K562 (cell line): ENCODE results near the gene BRAT1. TPM values are rescaled to one million over a fixed set of nuclear protein-coding genes. Genes with fewer than 3 reads are reported as not detected.

ENCODE experiments used
- ATAC-seq: fragments of 200-7000 bp; cut with Tn5 transposase; 3 replicates; pipeline ENCODE4 v1.9.1; 2020; ENCODE audit warnings: moderate library complexity
- BruUV-seq: library from RNA; stranded (reverse); fragments of 400-500 nt; replicated peaks from 2 replicates; lab custom pipeline; 2021; lab: Mats Ljungman, UMichigan
- CTCF ChIA-PET: fragments of 300-600 bp; formaldehyde crosslinking; extraction: SDS; loops from one replicate; lab custom pipeline; 2021; ENCODE audit warnings: low intra/inter-chr PET ratio; lab: Yijun Ruan, JAX
- POLR2A ChIA-PET: fragments of 300-600, 350-650 bp; sonication (Branson Sonifier 250); formaldehyde crosslinking; extraction: SDS; loops from one replicate; lab custom pipeline; 2021; ENCODE audit warnings: antibody characterized with exemption, inconsistent platforms; lab: Yijun Ruan, JAX
- DNase-seq, 4 experiments: peaks; one replicate each; pipeline versions ENCODE4 v3.0.0 to v3.0.0-alpha.2; 2011 to 2018; ENCODE audit warnings: low spot score in 3 of 4, mixed read lengths in 3 of 4; ENCODE audit errors: extremely low read depth in 1 of 4
- FAIRE-seq: peaks from 2 replicates; lab custom pipeline; 2011; peaks lifted over from hg19 to GRCh38; lab: Jason Lieb, UNC
- H2AFZ ChIP-seq: 2 replicates; pipeline ENCODE4 v1.6.0; 2011; ENCODE audit warnings: low read depth, low read length, control low read depth, inconsistent platforms
- H3K27ac ChIP-seq: fragments of 200-600 bp; 3 replicates; pipeline ENCODE4 v1.8.0; 2011; ENCODE audit warnings: low read depth, mild to moderate bottlenecking, control low read depth, inconsistent platforms, low read length, moderate library complexity, mixed read lengths; ENCODE audit errors: extremely low read depth
- H3K27me3 ChIP-seq, 2 experiments: fragments of 300-600 bp in 1 of 2; 2 replicates in 1 of 2; 3 replicates in 1 of 2; pipeline versions ENCODE4 v1.6.0 to v1.8.0; 2011; ENCODE audit warnings: inconsistent platforms in 2 of 2, low read length in 2 of 2, mild to moderate bottlenecking in 1 of 2, mixed read lengths in 1 of 2, moderate library complexity in 1 of 2; ENCODE audit not compliant: control insufficient read depth in 2 of 2, insufficient read depth in 2 of 2
- H3K36me3 ChIP-seq: fragments of 300-600 bp; 3 replicates; pipeline ENCODE4 v1.8.0; 2011; ENCODE audit warnings: mild to moderate bottlenecking, low read length, inconsistent platforms; ENCODE audit not compliant: control insufficient read depth, insufficient read depth
- H3K4me1 ChIP-seq, 2 experiments: fragments of 200-600 bp in 1 of 2; replicated peaks in 1 of 2; 2 replicates in 1 of 2; 3 replicates in 1 of 2; pipeline versions ENCODE4 v1.5.1 to v1.8.0; 2011; ENCODE audit warnings: inconsistent platforms in 2 of 2, low read length in 2 of 2, mild to moderate bottlenecking in 1 of 2, mixed read lengths in 1 of 2, moderate library complexity in 1 of 2; ENCODE audit not compliant: control insufficient read depth in 2 of 2, insufficient read depth in 2 of 2
- H3K4me2 ChIP-seq: 2 replicates; pipeline ENCODE4 v1.6.1; 2011; ENCODE audit warnings: low read length, control low read depth, inconsistent platforms, mixed read lengths; ENCODE audit not compliant: insufficient read depth
- H3K4me3 ChIP-seq: fragments of 200-600 bp; sonication (generic), shearing (Covaris generic); 2 replicates; pipeline ENCODE4 v1.5.1; 2016; ENCODE audit warnings: control low read depth, inconsistent platforms
- H3K79me2 ChIP-seq: fragments of 200-600 bp; 3 replicates; pipeline ENCODE4 v1.8.0; 2011; ENCODE audit warnings: low read length, inconsistent platforms; ENCODE audit not compliant: control insufficient read depth, insufficient read depth
- H3K9ac ChIP-seq, 2 experiments: 2 replicates each; pipeline versions ENCODE4 v1.6.0 to v1.6.1; 2011; ENCODE audit warnings: low read depth in 2 of 2, low read length in 2 of 2, control low read depth in 1 of 2, inconsistent platforms in 1 of 2, mild to moderate bottlenecking in 1 of 2, mixed read lengths in 1 of 2; ENCODE audit not compliant: insufficient read depth in 1 of 2
- H3K9me1 ChIP-seq: one replicate; pipeline ENCODE4 v1.6.0; 2011; ENCODE audit warnings: inconsistent platforms, mild to moderate bottlenecking, low read length, moderate library complexity; ENCODE audit not compliant: control insufficient read depth, insufficient read depth
- H3K9me3 ChIP-seq: replicated peaks from 2 replicates; pipeline ENCODE4 v1.5.1; 2011; ENCODE audit warnings: low read depth, low read length, inconsistent platforms; ENCODE audit not compliant: control insufficient read depth, insufficient read depth
- H4K20me1 ChIP-seq: replicated peaks from 2 replicates; pipeline ENCODE4 v1.6.1; 2011; ENCODE audit warnings: low read length, inconsistent platforms, mixed read lengths; ENCODE audit not compliant: control insufficient read depth, insufficient read depth
- FOXK2 ChIP-seq, 2 experiments: fragments of 450-650 bp; IDR thresholded peaks in 1 of 2; conservative IDR thresholded peaks in 1 of 2; 2 replicates each; pipeline ENCODE4 v1.6.1; 2016; ENCODE audit warnings: low read depth in 2 of 2, mild to moderate bottlenecking in 1 of 2
- KAT7 ChIP-seq: sonication (generic); formaldehyde crosslinking; IDR thresholded peaks from 2 replicates; pipeline ENCODE4 v1.8.0; 2022; ENCODE audit warnings: missing genetic modification reagents, mild to moderate bottlenecking, borderline replicate concordance
- MEIS2 ChIP-seq: fragments of 450-650 bp; IDR thresholded peaks from 2 replicates; pipeline ENCODE4 v1.6.1; 2014; ENCODE audit warnings: mild to moderate bottlenecking; ENCODE audit not compliant: partially characterized antibody
- SNRNP70 ChIP-seq: fragments of 200-400 bp; formaldehyde crosslinking; optimal IDR thresholded peaks from 2 replicates; pipeline ENCODE3; 2017; ENCODE audit warnings: low read depth, low read length
- ZNF165 ChIP-seq: fragments of 250-450 bp; sonication (Bioruptor Pico); IDR thresholded peaks from 2 replicates; pipeline ENCODE4 v1.4.0; 2020; ENCODE audit warnings: borderline replicate concordance
- WGBS: fragments of 100-300 bp; shearing (Covaris generic); methylation state at CpG from one replicate; pipeline ENCODE4 v1.1.6; 2016; ENCODE audit warnings: low coverage, mixed read lengths; ENCODE audit not compliant: insufficient coverage; ENCODE audit errors: missing lambda C conversion rate; 5-methylcytosine and 5-hydroxymethylcytosine counted together
- in situ Hi-C: fragments of 300-500 bp; cut with MboI; formaldehyde crosslinking; loops from 4 replicates; pipeline ENCODE4 v1.15.0; 2018; ENCODE audit warnings: inconsistent platforms, mixed read lengths
- intact Hi-C: fragments of 100-400 bp; cut with micrococcal nuclease; formaldehyde crosslinking; loops from 2 replicates; pipeline ENCODE4 v1.14.2; 2022
- polyA plus RNA-seq, 8 experiments: library from polyadenylated mRNA; depleted of rRNA in 4 of 8; stranded (reverse) in 5 of 8; unstranded in 3 of 8; fragments of >200 nt; fragmentation: Nextera tagmentation in 2 of 8; fragmentation: Illumina TruSeq in 1 of 8; extraction: Ambion mirVana in 2 of 8; extraction: Trizol in 1 of 8; gene quantifications; 2 replicates each; pipeline versions ENCODE4 v1.2.1 to v1.2.3, GENCODE V29; 2011 to 2014; ENCODE audit warnings: inconsistent platforms in 1 of 8, missing spikeins in 1 of 8
- total RNA-seq, 7 experiments: library from RNA; depleted of rRNA in 6 of 7; stranded (reverse); fragments of >200 nt in 6 of 7; fragmentation: Illumina TruSeq in 2 of 7; extraction: Trizol in 2 of 7; gene quantifications; 2 replicates each; pipeline versions ENCODE4 v1.2.1 to v1.2.3, GENCODE V29; 2011 to 2021; ENCODE audit warnings: low replicate concordance in 1 of 7
- TF ChIP-seq, protein P1 (sequence below): fragments of 200-600 bp; sonication (generic); IDR thresholded peaks from one replicate; pipeline ENCODE4 v1.6.1; 2012; ENCODE audit warnings: mild to moderate bottlenecking, low read depth, low read length, inconsistent platforms

The BRAT1 gene
- total and polyA plus RNA-seq, 9 of the 15 experiments (the other 6 are each of a cell fraction or from before 2014, with no cell fraction given), result 0.13 to 49.6 (median 10.5) TPM

DNA sequence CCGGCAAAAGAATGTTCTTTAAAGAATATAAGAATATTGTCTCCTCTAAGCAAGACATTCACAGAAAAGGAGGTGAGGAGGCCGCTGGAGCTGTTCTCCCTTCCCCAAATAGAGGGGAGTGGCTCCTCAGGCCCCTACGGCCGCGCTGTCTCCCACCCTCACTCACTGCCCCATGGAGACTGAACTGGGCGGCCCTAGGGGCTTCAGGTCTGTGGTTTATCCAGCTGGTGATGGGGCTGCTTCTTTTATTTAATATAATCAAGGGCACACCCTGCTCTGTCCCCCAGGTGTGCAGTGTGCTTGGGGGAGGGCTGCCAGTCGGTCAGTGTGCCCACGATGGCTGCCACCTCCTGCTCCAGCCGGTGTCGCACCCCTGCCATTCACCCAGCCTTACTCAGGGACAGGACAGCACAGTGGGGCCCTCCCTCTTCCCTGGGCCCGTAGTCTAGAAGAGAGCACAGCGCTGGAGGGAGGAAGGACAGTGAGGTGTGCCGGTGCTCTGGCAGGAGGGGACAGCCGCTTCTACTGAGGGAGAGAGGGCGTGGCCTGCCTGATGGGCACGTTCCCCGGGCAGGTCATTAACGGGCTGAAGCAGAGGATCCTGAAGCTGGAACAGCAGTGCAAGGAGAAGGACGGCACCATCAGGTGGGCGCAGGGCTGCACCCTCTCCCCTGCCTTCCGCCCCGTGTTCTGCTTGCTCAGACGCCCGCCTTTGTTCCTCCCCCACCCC lies 26.8 kb upstream of the BRAT1 start:
- FAIRE-seq, result no peak
- POLR2A ChIA-PET, result no interaction called here
- no peak for TF ChIP-seq ZNF165
- TF ChIP-seq FOXK2 (conservative IDR thresholded peaks at IDR 0.05 in 1 of 2, IDR thresholded peaks at IDR 0.05 in 1 of 2; ENCODE audit: low read depth in 2 of 2), result no peak
- TF ChIP-seq SNRNP70, result no peak
- TF ChIP-seq KAT7 (CRISPR knock-in tag), result no peak
- TF ChIP-seq MEIS2, result no peak
- TF ChIP-seq, protein P1, sequence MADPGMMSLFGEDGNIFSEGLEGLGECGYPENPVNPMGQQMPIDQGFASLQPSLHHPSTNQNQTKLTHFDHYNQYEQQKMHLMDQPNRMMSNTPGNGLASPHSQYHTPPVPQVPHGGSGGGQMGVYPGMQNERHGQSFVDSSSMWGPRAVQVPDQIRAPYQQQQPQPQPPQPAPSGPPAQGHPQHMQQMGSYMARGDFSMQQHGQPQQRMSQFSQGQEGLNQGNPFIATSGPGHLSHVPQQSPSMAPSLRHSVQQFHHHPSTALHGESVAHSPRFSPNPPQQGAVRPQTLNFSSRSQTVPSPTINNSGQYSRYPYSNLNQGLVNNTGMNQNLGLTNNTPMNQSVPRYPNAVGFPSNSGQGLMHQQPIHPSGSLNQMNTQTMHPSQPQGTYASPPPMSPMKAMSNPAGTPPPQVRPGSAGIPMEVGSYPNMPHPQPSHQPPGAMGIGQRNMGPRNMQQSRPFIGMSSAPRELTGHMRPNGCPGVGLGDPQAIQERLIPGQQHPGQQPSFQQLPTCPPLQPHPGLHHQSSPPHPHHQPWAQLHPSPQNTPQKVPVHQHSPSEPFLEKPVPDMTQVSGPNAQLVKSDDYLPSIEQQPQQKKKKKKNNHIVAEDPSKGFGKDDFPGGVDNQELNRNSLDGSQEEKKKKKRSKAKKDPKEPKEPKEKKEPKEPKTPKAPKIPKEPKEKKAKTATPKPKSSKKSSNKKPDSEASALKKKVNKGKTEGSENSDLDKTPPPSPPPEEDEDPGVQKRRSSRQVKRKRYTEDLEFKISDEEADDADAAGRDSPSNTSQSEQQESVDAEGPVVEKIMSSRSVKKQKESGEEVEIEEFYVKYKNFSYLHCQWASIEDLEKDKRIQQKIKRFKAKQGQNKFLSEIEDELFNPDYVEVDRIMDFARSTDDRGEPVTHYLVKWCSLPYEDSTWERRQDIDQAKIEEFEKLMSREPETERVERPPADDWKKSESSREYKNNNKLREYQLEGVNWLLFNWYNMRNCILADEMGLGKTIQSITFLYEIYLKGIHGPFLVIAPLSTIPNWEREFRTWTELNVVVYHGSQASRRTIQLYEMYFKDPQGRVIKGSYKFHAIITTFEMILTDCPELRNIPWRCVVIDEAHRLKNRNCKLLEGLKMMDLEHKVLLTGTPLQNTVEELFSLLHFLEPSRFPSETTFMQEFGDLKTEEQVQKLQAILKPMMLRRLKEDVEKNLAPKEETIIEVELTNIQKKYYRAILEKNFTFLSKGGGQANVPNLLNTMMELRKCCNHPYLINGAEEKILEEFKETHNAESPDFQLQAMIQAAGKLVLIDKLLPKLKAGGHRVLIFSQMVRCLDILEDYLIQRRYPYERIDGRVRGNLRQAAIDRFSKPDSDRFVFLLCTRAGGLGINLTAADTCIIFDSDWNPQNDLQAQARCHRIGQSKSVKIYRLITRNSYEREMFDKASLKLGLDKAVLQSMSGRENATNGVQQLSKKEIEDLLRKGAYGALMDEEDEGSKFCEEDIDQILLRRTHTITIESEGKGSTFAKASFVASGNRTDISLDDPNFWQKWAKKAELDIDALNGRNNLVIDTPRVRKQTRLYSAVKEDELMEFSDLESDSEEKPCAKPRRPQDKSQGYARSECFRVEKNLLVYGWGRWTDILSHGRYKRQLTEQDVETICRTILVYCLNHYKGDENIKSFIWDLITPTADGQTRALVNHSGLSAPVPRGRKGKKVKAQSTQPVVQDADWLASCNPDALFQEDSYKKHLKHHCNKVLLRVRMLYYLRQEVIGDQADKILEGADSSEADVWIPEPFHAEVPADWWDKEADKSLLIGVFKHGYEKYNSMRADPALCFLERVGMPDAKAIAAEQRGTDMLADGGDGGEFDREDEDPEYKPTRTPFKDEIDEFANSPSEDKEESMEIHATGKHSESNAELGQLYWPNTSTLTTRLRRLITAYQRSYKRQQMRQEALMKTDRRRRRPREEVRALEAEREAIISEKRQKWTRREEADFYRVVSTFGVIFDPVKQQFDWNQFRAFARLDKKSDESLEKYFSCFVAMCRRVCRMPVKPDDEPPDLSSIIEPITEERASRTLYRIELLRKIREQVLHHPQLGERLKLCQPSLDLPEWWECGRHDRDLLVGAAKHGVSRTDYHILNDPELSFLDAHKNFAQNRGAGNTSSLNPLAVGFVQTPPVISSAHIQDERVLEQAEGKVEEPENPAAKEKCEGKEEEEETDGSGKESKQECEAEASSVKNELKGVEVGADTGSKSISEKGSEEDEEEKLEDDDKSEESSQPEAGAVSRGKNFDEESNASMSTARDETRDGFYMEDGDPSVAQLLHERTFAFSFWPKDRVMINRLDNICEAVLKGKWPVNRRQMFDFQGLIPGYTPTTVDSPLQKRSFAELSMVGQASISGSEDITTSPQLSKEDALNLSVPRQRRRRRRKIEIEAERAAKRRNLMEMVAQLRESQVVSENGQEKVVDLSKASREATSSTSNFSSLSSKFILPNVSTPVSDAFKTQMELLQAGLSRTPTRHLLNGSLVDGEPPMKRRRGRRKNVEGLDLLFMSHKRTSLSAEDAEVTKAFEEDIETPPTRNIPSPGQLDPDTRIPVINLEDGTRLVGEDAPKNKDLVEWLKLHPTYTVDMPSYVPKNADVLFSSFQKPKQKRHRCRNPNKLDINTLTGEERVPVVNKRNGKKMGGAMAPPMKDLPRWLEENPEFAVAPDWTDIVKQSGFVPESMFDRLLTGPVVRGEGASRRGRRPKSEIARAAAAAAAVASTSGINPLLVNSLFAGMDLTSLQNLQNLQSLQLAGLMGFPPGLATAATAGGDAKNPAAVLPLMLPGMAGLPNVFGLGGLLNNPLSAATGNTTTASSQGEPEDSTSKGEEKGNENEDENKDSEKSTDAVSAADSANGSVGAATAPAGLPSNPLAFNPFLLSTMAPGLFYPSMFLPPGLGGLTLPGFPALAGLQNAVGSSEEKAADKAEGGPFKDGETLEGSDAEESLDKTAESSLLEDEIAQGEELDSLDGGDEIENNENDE, result no peak

More for the DNA sequence above, 26.8 kb upstream of the BRAT1 start:
- H3K27me3 ChIP-seq, result no peaks in the 10 kb centered on the region
- intact Hi-C loops (no loop called here), in situ Hi-C loops (no loop called here)
- no peaks in the 10 kb centered on the region for H3K79me2 ChIP-seq
- ATAC-seq (no peak), DNase-seq (no peak)
- no peak overlapping the region for H2AFZ ChIP-seq
- peaks cover 0 to 20% of the 10 kb centered on the region in 2 experiments; a peak in 2 of 5 replicates for H3K4me1 ChIP-seq
- WGBS, result 64% methylated on average over 22 of the region's 24 CpGs
- no peaks in the 10 kb centered on the region for H4K20me1 ChIP-seq
- no peak overlapping the region for H3K27ac ChIP-seq
- BruUV-seq, result no TSS peak
- no peaks in the 10 kb centered on the region for H3K9me1 ChIP-seq
- H3K9ac ChIP-seq, result peak overlapping the region in 1 of 2 experiments; percentile 35; a peak in 1 of 4 replicates
- no peaks in the 10 kb centered on the region for H3K9me3 ChIP-seq
- no peak overlapping the region for H3K4me2 ChIP-seq
- peaks cover 7% of the 10 kb centered on the region; the same call in 1 of the 3 replicates for H3K36me3 ChIP-seq
- CTCF ChIA-PET, result no interaction called here
- no peak overlapping the region for H3K4me3 ChIP-seq
